KMS-11 (cell line): ENCODE results near the gene C19orf53.
A peak's percentile ranks its signal among the peaks of the same experiment; 100 is the strongest.
"Not testable (repeated sequence)": the region's sequence is repeated elsewhere in the genome, so short reads cannot be mapped to it uniquely, and the experiment has no call there.

Experiments used
- H2AFZ ChIP-seq: fragments of 200-600 bp; sonication (generic); 2 replicates; pipeline ENCODE4 v1.6.1; 2016; ENCODE audit warnings: antibody characterized with exemption, mixed run types, low read depth
- H3K27ac ChIP-seq: fragments of 200-600 bp; sonication (generic); 2 replicates; pipeline ENCODE4 v1.6.1; 2016; ENCODE audit warnings: mild to moderate bottlenecking, mixed run types
- H3K27me3 ChIP-seq: fragments of 200-600 bp; sonication (generic); 2 replicates; pipeline ENCODE4 v1.6.1; 2017; ENCODE audit warnings: mild to moderate bottlenecking, low read depth, mixed run types, moderate library complexity; ENCODE audit not compliant: insufficient read depth
- H3K36me3 ChIP-seq: fragments of 200-600 bp; sonication (generic); 2 replicates; pipeline ENCODE4 v1.6.1; 2017; ENCODE audit warnings: mild to moderate bottlenecking, mixed run types; ENCODE audit not compliant: insufficient read depth
- H3K4me1 ChIP-seq: fragments of 200-600 bp; sonication (generic); 2 replicates; pipeline ENCODE4 v1.6.1; 2016; ENCODE audit warnings: mild to moderate bottlenecking, low read depth, mixed run types; ENCODE audit not compliant: poor library complexity, severe bottlenecking
- H3K4me2 ChIP-seq: fragments of 200-600 bp; sonication (generic); 2 replicates; pipeline ENCODE4 v1.7.0; 2016; ENCODE audit warnings: mild to moderate bottlenecking, mixed run types
- H3K4me3 ChIP-seq: fragments of 200-600 bp; sonication (generic); IDR thresholded peaks from 2 replicates; pipeline ENCODE4 v1.6.1; 2017; ENCODE audit warnings: low read depth, low read length, mixed read lengths; ENCODE audit not compliant: insufficient read depth
- H3K79me2 ChIP-seq: fragments of 200-600 bp; sonication (generic); 2 replicates; pipeline ENCODE4 v1.6.1; 2016; ENCODE audit warnings: low read depth, mixed run types; ENCODE audit not compliant: insufficient read depth
- H3K9ac ChIP-seq: fragments of 200-600 bp; sonication (generic); 2 replicates; pipeline ENCODE4 v1.6.1; 2016; ENCODE audit warnings: mild to moderate bottlenecking, mixed run types
- H4K20me1 ChIP-seq: fragments of 200-600 bp; sonication (generic); 2 replicates; pipeline ENCODE4 v1.6.1; 2016; ENCODE audit warnings: mild to moderate bottlenecking, mixed run types; ENCODE audit not compliant: insufficient read depth
- CTCF ChIP-seq: fragments of 200-600 bp; sonication (generic); conservative IDR thresholded peaks from 2 replicates; pipeline ENCODE4 v1.6.1; 2017; ENCODE audit warnings: low read depth, mild to moderate bottlenecking, antibody characterized with exemption, low read length, moderate library complexity, mixed read lengths

The C19orf53 gene

GRCh38 chr19:13778847-13779246 is 4.6 kb downstream of the C19orf53 start:
- Histone ChIP-seq H3K36me3 (no peaks in the 10 kb centered on the region; the same call in 1 of the 2 replicates), H4K20me1 (no peaks in the 10 kb centered on the region), H3K4me1 (peaks cover 12% of the 10 kb centered on the region), H3K27me3 (no peaks in the 10 kb centered on the region), H3K27ac (no peak overlapping the region), H3K4me3 (no peak overlapping the region), H3K79me2 (peaks cover 18% of the 10 kb centered on the region), H3K9ac (no peak overlapping the region), H2AFZ (no peak overlapping the region), H3K4me2 (no peak overlapping the region)
- TF ChIP-seq CTCF, result no peak

- not testable (repeated sequence) for H3K27me3 ChIP-seq, H4K20me1 ChIP-seq, H3K9ac ChIP-seq, H3K4me3 ChIP-seq, H3K4me2 ChIP-seq, H3K36me3 ChIP-seq, H3K27ac ChIP-seq, H2AFZ ChIP-seq
- H3K4me1 ChIP-seq, result peaks cover 14% of the 10 kb centered on the region
- H3K79me2 ChIP-seq, result peaks cover 11% of the 10 kb centered on the region
Observed at GRCh38 chr19:13779794-13780193, 5.5 kb downstream of the C19orf53 start.

- no peak for TF ChIP-seq CTCF
- Histone ChIP-seq H3K27ac (no peak overlapping the region), H3K36me3 (no peaks in the 10 kb centered on the region; the same call in 1 of the 2 replicates), H3K79me2 (no peaks in the 10 kb centered on the region), H4K20me1 (no peaks in the 10 kb centered on the region), H3K4me3 (no peak overlapping the region), H2AFZ (no peak overlapping the region), H3K4me2 (no peak overlapping the region), H3K27me3 (no peaks in the 10 kb centered on the region), H3K4me1 (peaks cover 12% of the 10 kb centered on the region), H3K9ac (no peak overlapping the region)
Observed at GRCh38 chr19:13781547-13781946, 7.3 kb downstream of the C19orf53 start.

- Histone ChIP-seq H3K79me2 (no peaks in the 10 kb centered on the region), H3K36me3 (no peaks in the 10 kb centered on the region; the same call in 1 of the 2 replicates), H3K27me3 (no peaks in the 10 kb centered on the region; the same call in 1 of the 2 replicates), H3K4me2 (no peak overlapping the region), H3K4me3 (no peak overlapping the region), H3K27ac (no peak overlapping the region), H2AFZ (no peak overlapping the region), H3K9ac (no peak overlapping the region), H4K20me1 (no peaks in the 10 kb centered on the region), H3K4me1 (peaks cover 12% of the 10 kb centered on the region)
- no peak for TF ChIP-seq CTCF
Observed at GRCh38 chr19:13782537-13782936, 8.3 kb downstream of the C19orf53 start.

- H3K36me3 ChIP-seq, result no peaks in the 10 kb centered on the region
- H3K27me3 ChIP-seq, result no peaks in the 10 kb centered on the region; the same call in 1 of the 2 replicates
- no peak overlapping the region; the same call in 1 of the 2 replicates for H3K4me2 ChIP-seq
- no peak for TF ChIP-seq CTCF
- H3K4me3 ChIP-seq, result no peak overlapping the region
- no peak overlapping the region for H3K27ac ChIP-seq
- H3K79me2 ChIP-seq, result no peaks in the 10 kb centered on the region
- no peaks in the 10 kb centered on the region for H4K20me1 ChIP-seq
- peak overlapping the region; percentile 89; the same call in 1 of the 2 replicates for H2AFZ ChIP-seq
- H3K9ac ChIP-seq, result no peak overlapping the region
- peaks cover 12% of the 10 kb centered on the region for H3K4me1 ChIP-seq
Observed at GRCh38 chr19:13783565-13784500, 9.6 kb downstream of the C19orf53 start.
